ENCODE measurements around the gene MYO1F. TPM values are rescaled to one million over a fixed set of nuclear protein-coding genes. Genes with fewer than 3 reads are reported as not detected.

Gene MYO1F
- total RNA-seq, 1 donor from 2014 or later = 0.10 TPM

- DNase-seq = no peak
- H3K9me3 Mint-ChIP-seq (ENCODE audit: unreplicated experiment) = peaks cover 8% of the 10 kb centered on the region
- TF ChIP-seq CTCF (IDR thresholded peaks at IDR 0.05; ENCODE audit: partially characterized antibody, unreplicated experiment) = no peak
- no peaks in the 10 kb centered on the region for H3K4me1 Mint-ChIP-seq (ENCODE audit: low read depth, unreplicated experiment)
- H3K36me3 Mint-ChIP-seq (ENCODE audit: unreplicated experiment) = peaks cover 13% of the 10 kb centered on the region
- H3K27ac Mint-ChIP-seq (ENCODE audit: unreplicated experiment) = no peak overlapping the region
- peaks cover 22% of the 10 kb centered on the region for H3K27me3 Mint-ChIP-seq (ENCODE audit: unreplicated experiment)
- no peak overlapping the region for H3K4me3 Mint-ChIP-seq (ENCODE audit: unreplicated experiment)
Measured at GRCh38 chr19:8531470-8531869, 45.8 kb downstream of the MYO1F start.

GRCh38 chr19:8530061-8530679 lies 47.1 kb downstream of the MYO1F start:
- TF ChIP-seq CTCF (IDR thresholded peaks at IDR 0.05; ENCODE audit: partially characterized antibody, unreplicated experiment) = no peak
- peaks cover 22% of the 10 kb centered on the region for H3K27me3 Mint-ChIP-seq (ENCODE audit: unreplicated experiment)
- DNase-seq = no peak

GRCh38 chr19:8529369-8530006 lies 47.8 kb downstream of the MYO1F start:
- TF ChIP-seq CTCF (IDR thresholded peaks at IDR 0.05; ENCODE audit: partially characterized antibody, unreplicated experiment) = no peak
- no peak for DNase-seq
- Mint-ChIP-seq H3K4me3 (ENCODE audit: unreplicated experiment) (peak overlapping the region; percentile 25), H3K36me3 (ENCODE audit: unreplicated experiment) (peaks cover 13% of the 10 kb centered on the region), H3K27ac (ENCODE audit: unreplicated experiment) (no peak overlapping the region), H3K27me3 (ENCODE audit: unreplicated experiment) (peaks cover 22% of the 10 kb centered on the region), H3K9me3 (ENCODE audit: unreplicated experiment) (peaks cover 8% of the 10 kb centered on the region), H3K4me1 (ENCODE audit: low read depth, unreplicated experiment) (no peaks in the 10 kb centered on the region)

More at GRCh38 chr19:8530061-8530679, 47.1 kb downstream of the MYO1F start:
- no peak overlapping the region for H3K4me3 Mint-ChIP-seq (ENCODE audit: unreplicated experiment)
- peaks cover 8% of the 10 kb centered on the region for H3K9me3 Mint-ChIP-seq (ENCODE audit: unreplicated experiment)
- H3K4me1 Mint-ChIP-seq (ENCODE audit: low read depth, unreplicated experiment) = no peaks in the 10 kb centered on the region
- no peak overlapping the region for H3K27ac Mint-ChIP-seq (ENCODE audit: unreplicated experiment)
- peaks cover 13% of the 10 kb centered on the region for H3K36me3 Mint-ChIP-seq (ENCODE audit: unreplicated experiment)

GRCh38 chr19:8528500-8528899 lies 48.7 kb downstream of the MYO1F start:
- no peak overlapping the region for H3K4me3 Mint-ChIP-seq (ENCODE audit: unreplicated experiment)
- no peaks in the 10 kb centered on the region for H3K4me1 Mint-ChIP-seq (ENCODE audit: low read depth, unreplicated experiment)
- no peak for TF ChIP-seq CTCF (IDR thresholded peaks at IDR 0.05; ENCODE audit: partially characterized antibody, unreplicated experiment)
- H3K36me3 Mint-ChIP-seq (ENCODE audit: unreplicated experiment) = peaks cover 13% of the 10 kb centered on the region
- H3K27me3 Mint-ChIP-seq (ENCODE audit: unreplicated experiment) = peaks cover 22% of the 10 kb centered on the region
- no peak for DNase-seq
- peaks cover 8% of the 10 kb centered on the region for H3K9me3 Mint-ChIP-seq (ENCODE audit: unreplicated experiment)
- peak overlapping the region; percentile 17 for H3K27ac Mint-ChIP-seq (ENCODE audit: unreplicated experiment)
